Measurements from ENCODE around the gene ZNF276.

DNA sequence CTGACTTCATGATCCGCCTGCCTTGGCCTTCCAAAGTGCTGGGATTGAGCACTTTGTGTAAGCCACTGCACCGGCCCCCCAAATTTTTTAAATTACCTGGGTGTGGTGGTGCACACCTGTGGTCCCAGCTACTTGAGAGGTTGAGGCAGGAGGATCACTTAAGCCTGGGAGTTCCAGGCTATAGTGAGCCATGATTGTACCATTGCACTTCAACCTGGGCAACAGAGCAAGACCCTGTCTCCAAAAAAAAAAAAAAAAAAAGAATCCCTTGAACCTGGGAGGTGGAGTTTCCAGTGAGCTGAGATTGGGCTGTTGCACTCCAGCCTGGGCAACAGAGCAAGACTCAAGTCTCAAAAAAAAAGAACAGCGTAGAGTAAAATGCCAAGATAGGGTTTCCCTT lies 15.2 kb downstream of the ZNF276 start:
- TF ChIP-seq EZH2phosphoT487 (IDR thresholded peaks at IDR 0.05; ENCODE audit: borderline replicate concordance, low read depth) (no peak), TAF1 (IDR thresholded peaks at IDR 0.05; ENCODE audit: borderline replicate concordance, low read depth, low read length) (no peak), RXRA (IDR thresholded peaks at IDR 0.05; ENCODE audit: borderline replicate concordance, low read depth) (no peak), ELF1 (IDR thresholded peaks at IDR 0.05) (no peak), POLR2AphosphoS5 (IDR thresholded peaks at IDR 0.05; ENCODE audit: low read depth, low read length) (no peak), RCOR1 (IDR thresholded peaks at IDR 0.05; ENCODE audit: low read length) (no peak), EP300 (IDR thresholded peaks at IDR 0.05; ENCODE audit: borderline replicate concordance in 1 of 2, low read depth in 1 of 2, low read length in 1 of 2) (no peak), SIN3A (IDR thresholded peaks at IDR 0.05; ENCODE audit: borderline replicate concordance, low read depth, low read length) (no peak)
- TF ChIP-seq, protein P1, sequence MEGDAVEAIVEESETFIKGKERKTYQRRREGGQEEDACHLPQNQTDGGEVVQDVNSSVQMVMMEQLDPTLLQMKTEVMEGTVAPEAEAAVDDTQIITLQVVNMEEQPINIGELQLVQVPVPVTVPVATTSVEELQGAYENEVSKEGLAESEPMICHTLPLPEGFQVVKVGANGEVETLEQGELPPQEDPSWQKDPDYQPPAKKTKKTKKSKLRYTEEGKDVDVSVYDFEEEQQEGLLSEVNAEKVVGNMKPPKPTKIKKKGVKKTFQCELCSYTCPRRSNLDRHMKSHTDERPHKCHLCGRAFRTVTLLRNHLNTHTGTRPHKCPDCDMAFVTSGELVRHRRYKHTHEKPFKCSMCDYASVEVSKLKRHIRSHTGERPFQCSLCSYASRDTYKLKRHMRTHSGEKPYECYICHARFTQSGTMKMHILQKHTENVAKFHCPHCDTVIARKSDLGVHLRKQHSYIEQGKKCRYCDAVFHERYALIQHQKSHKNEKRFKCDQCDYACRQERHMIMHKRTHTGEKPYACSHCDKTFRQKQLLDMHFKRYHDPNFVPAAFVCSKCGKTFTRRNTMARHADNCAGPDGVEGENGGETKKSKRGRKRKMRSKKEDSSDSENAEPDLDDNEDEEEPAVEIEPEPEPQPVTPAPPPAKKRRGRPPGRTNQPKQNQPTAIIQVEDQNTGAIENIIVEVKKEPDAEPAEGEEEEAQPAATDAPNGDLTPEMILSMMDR (IDR thresholded peaks at IDR 0.05) = no peak
- TF ChIP-seq, protein P2, sequence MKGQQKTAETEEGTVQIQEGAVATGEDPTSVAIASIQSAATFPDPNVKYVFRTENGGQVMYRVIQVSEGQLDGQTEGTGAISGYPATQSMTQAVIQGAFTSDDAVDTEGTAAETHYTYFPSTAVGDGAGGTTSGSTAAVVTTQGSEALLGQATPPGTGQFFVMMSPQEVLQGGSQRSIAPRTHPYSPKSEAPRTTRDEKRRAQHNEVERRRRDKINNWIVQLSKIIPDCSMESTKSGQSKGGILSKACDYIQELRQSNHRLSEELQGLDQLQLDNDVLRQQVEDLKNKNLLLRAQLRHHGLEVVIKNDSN (IDR thresholded peaks at IDR 0.05; ENCODE audit: borderline replicate concordance, low read depth) = no peak

All from SK-N-SH (cell line).